Tibial nerve (tissue), 3 donors: ENCODE measurements around the gene MT1X.

Experiments used
- CTCF ChIP-seq, 5 experiments: fragments of 200-600 bp in 3 of 5; fragments of 450-650 bp in 2 of 5; sonication (generic) in 3 of 5; IDR thresholded peaks; one replicate each; pipeline ENCODE4 v1.5.1; 2016 to 2019; ENCODE audit warnings: antibody characterized with exemption in 5 of 5, mild to moderate bottlenecking in 3 of 5, moderate library complexity in 2 of 5
- POLR2A ChIP-seq, 2 donors: fragments of 450-650 bp; IDR thresholded peaks; one replicate each; pipeline ENCODE4 v1.6.1; 2017; ENCODE audit warnings: antibody characterized with exemption in 2 of 2, mild to moderate bottlenecking in 2 of 2, moderate library complexity in 2 of 2

- TF ChIP-seq CTCF (IDR thresholded peaks at IDR 0.05) (no peak), POLR2A (IDR thresholded peaks at IDR 0.05) (no peak)
Measured at GRCh38 chr16:56688762-56689161, 6.5 kb downstream of the MT1X start.
